ENCODE results near the gene ARHGEF16. TPM values are rescaled to one million over a fixed set of nuclear protein-coding genes. Genes with fewer than 3 reads are reported as not detected.

The ARHGEF16 gene
- total RNA-seq, 1 donor from 2014 or later = 4.1 TPM

GRCh38 chr1:3469849-3470649 lies 15.6 kb downstream of the ARHGEF16 start:
- Mint-ChIP-seq H3K36me3 (ENCODE audit: low read depth, unreplicated experiment) (no peaks in the 10 kb centered on the region), H3K4me3 (ENCODE audit: unreplicated experiment) (no peak overlapping the region), H3K4me1 (ENCODE audit: low read depth, unreplicated experiment) (peaks cover 9% of the 10 kb centered on the region), H3K9me3 (ENCODE audit: unreplicated experiment) (no peaks in the 10 kb centered on the region), H3K27ac (ENCODE audit: unreplicated experiment) (no peak overlapping the region), H3K27me3 (ENCODE audit: low read depth, unreplicated experiment) (peaks cover 12% of the 10 kb centered on the region)
- DNase-seq (ENCODE audit: low read depth) = no peak
- Histone ChIP-seq H3K4me1 (ENCODE audit: insufficient read depth, low read length) (peaks cover 34% of the 10 kb centered on the region), H3K27me3 (ENCODE audit: insufficient read depth, low read length) (no peaks in the 10 kb centered on the region), H3K9me3 (ENCODE audit: insufficient read depth, low read depth, low read length) (no peaks in the 10 kb centered on the region), H3K36me3 (ENCODE audit: insufficient read depth, low read length) (no peaks in the 10 kb centered on the region), H3K9ac (ENCODE audit: low read length) (no peak overlapping the region), H3K4me3 (ENCODE audit: insufficient read depth, low read depth, low read length) (no peak overlapping the region), H4K20me1 (ENCODE audit: insufficient read depth, low read length) (no peaks in the 10 kb centered on the region), H3K79me2 (ENCODE audit: insufficient read depth, low read length) (no peaks in the 10 kb centered on the region), H2AFZ (ENCODE audit: low read depth, low read length) (no peak overlapping the region), H3K27ac (ENCODE audit: low read depth, low read length) (no peak overlapping the region), H3K4me2 (ENCODE audit: low read length) (no peak overlapping the region)
- no peak for TF ChIP-seq CTCF (IDR thresholded peaks at IDR 0.05; ENCODE audit: insufficient read depth, low read depth, low read length)
- no peak for FAIRE-seq

- no peak overlapping the region for H3K27ac ChIP-seq (ENCODE audit: low read depth, low read length)
- FAIRE-seq = no peak
Measured at GRCh38 chr1:3470650-3471355, 16.3 kb downstream of the ARHGEF16 start.

More at GRCh38 chr1:3470650-3471355, 16.3 kb downstream of the ARHGEF16 start:
- H3K4me2 ChIP-seq (ENCODE audit: low read length) = peak overlapping the region; percentile 73
- peaks cover 9% of the 10 kb centered on the region for H3K4me1 Mint-ChIP-seq (ENCODE audit: low read depth, unreplicated experiment)
- no peaks in the 10 kb centered on the region for H3K36me3 ChIP-seq (ENCODE audit: insufficient read depth, low read length)
- peaks cover 10% of the 10 kb centered on the region for H3K27me3 Mint-ChIP-seq (ENCODE audit: low read depth, unreplicated experiment)
- no peak overlapping the region for H2AFZ ChIP-seq (ENCODE audit: low read depth, low read length)
- H3K9me3 ChIP-seq (ENCODE audit: insufficient read depth, low read depth, low read length) = no peaks in the 10 kb centered on the region
- no peaks in the 10 kb centered on the region for H3K79me2 ChIP-seq (ENCODE audit: insufficient read depth, low read length)
- no peaks in the 10 kb centered on the region for H3K36me3 Mint-ChIP-seq (ENCODE audit: low read depth, unreplicated experiment)
- no peaks in the 10 kb centered on the region for H3K27me3 ChIP-seq (ENCODE audit: insufficient read depth, low read length)
- H3K27ac Mint-ChIP-seq (ENCODE audit: unreplicated experiment) = no peak overlapping the region
- no peak for TF ChIP-seq EZH2 (IDR thresholded peaks at IDR 0.05; ENCODE audit: insufficient read depth, low read length)
- no peak for TF ChIP-seq CTCF (IDR thresholded peaks at IDR 0.05; ENCODE audit: insufficient read depth, low read depth, low read length)
- no peak overlapping the region for H3K4me3 ChIP-seq (ENCODE audit: insufficient read depth, low read depth, low read length)
- H3K4me3 Mint-ChIP-seq (ENCODE audit: unreplicated experiment) = no peak overlapping the region
- H3K9me3 Mint-ChIP-seq (ENCODE audit: unreplicated experiment) = no peaks in the 10 kb centered on the region
- peaks cover 34% of the 10 kb centered on the region for H3K4me1 ChIP-seq (ENCODE audit: insufficient read depth, low read length)
- no peak for DNase-seq (ENCODE audit: low read depth)
- H4K20me1 ChIP-seq (ENCODE audit: insufficient read depth, low read length) = no peaks in the 10 kb centered on the region
- H3K9ac ChIP-seq (ENCODE audit: low read length) = peak overlapping the region; percentile 28
